PFSK-1 (cell line): ENCODE results near the gene HIRA.

ENCODE experiments used
- FOXP2 ChIP-seq: optimal IDR thresholded peaks from 2 replicates; pipeline ENCODE3; 2011; ENCODE audit warnings: borderline replicate concordance, control low read depth, inconsistent platforms; ENCODE audit not compliant: insufficient read depth; ENCODE audit errors: extremely low read length, extremely low read depth
- POLR2AphosphoS5 ChIP-seq: IDR thresholded peaks from 2 replicates; pipeline ENCODE4 v1.6.1; 2012; ENCODE audit warnings: low read depth, mild to moderate bottlenecking, control low read depth, low read length, moderate library complexity
- REST ChIP-seq, 2 experiments: IDR thresholded peaks; 2 replicates each; pipeline versions ENCODE4 v1.6.1 to v1.8.0; 2011 to 2012; ENCODE audit warnings: low read depth in 2 of 2, low read length in 2 of 2, control low read depth in 1 of 2, inconsistent platforms in 1 of 2, mild to moderate bottlenecking in 1 of 2, moderate library complexity in 1 of 2; ENCODE audit not compliant: insufficient read depth in 1 of 2
- SIN3A ChIP-seq: IDR thresholded peaks from 2 replicates; pipeline ENCODE4 v1.6.1; 2012; ENCODE audit warnings: mild to moderate bottlenecking, low read length, moderate library complexity, borderline replicate concordance; ENCODE audit not compliant: insufficient read depth
- TAF1 ChIP-seq: IDR thresholded peaks from 2 replicates; pipeline ENCODE4 v1.6.1; 2012; ENCODE audit warnings: low read length, control low read depth, borderline replicate concordance; ENCODE audit not compliant: insufficient read depth

HIRA gene

GRCh38 chr22:19400881-19401280 is 30.7 kb downstream of the HIRA start:
- no peak for TF ChIP-seq POLR2AphosphoS5
- no peak for TF ChIP-seq REST (IDR thresholded peaks at IDR 0.05; ENCODE audit: insufficient read depth in 1 of 2, low read depth in 2 of 2, low read length in 2 of 2)
- no peak for TF ChIP-seq FOXP2
- TF ChIP-seq SIN3A, result no peak
- TF ChIP-seq TAF1, result no peak

- TF ChIP-seq TAF1 (no peak), SIN3A (no peak), FOXP2 (no peak), POLR2AphosphoS5 (no peak), REST (IDR thresholded peaks at IDR 0.05; ENCODE audit: insufficient read depth in 1 of 2, low read depth in 2 of 2, low read length in 2 of 2) (no peak)
Measured at GRCh38 chr22:19398652-19399051, 32.9 kb downstream of the HIRA start.

- TF ChIP-seq SIN3A (no peak), FOXP2 (no peak), POLR2AphosphoS5 (no peak), TAF1 (no peak), REST (IDR thresholded peaks at IDR 0.05; ENCODE audit: insufficient read depth in 1 of 2, low read depth in 2 of 2, low read length in 2 of 2) (no peak)
Measured at GRCh38 chr22:19398206-19398605, 33.3 kb downstream of the HIRA start.

DNA sequence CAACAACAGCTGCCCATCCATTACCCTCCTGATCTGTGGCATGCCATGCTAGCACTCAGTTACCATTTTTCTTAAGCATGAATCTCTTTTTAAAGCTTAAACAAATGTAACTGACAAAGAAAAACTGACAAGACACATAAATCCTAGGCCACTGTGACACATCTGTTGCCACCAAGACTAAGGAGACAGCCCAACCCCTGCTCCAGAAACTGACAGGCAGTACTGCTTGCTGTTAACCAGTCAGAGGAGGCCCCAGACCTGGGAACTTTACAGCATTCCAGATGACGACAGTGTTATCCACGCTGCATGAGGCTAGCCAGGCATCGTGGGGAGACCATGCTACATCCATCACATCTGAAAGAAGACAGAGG is 33.8 kb downstream of the HIRA start:
- TF ChIP-seq TAF1, result no peak
- TF ChIP-seq POLR2AphosphoS5, result no peak
- TF ChIP-seq FOXP2, result no peak

DNA sequence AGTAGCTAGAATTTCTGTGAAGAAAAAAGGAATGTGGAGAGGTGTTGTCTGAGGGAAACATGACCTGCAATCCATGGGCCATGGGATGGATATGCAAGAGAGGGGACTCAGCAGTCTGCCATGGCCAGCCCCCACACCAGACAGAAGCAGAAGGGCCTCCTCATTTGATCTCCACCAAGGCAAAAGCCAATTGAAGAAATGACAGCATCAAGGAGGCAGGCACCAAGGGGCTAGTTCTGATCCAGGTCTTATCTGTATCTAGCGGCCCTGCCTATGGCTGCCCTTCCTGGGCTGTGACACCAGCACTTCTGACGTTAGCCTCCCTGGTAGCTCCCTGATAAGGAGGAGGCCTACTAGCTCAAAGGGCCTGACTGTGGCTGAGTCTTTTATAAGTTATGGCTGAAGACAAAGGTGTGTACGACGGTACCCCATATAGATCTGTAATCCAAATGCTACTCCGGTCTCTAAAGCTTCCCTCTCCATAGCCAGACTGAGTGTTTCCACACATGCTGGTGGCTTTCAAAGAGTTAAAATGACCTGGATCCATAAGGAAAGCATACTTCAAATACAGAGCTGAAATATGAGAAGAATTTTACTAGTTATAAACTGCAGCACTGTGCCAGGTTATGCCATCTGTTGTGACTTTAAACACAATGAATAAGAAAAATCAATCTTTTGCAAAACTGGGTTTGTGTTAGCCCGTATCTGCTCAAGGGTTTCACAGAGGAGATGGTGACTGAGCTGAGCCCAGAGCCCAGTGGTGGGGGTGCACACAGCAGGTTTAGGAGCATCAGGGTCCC is 34.4 kb downstream of the HIRA start:
- TF ChIP-seq REST (IDR thresholded peaks at IDR 0.05; ENCODE audit: insufficient read depth in 1 of 2, low read depth in 2 of 2, low read length in 2 of 2) (no peak), FOXP2 (no peak), POLR2AphosphoS5 (no peak), SIN3A (no peak), TAF1 (no peak)
